ENCODE data around the gene PHGDH.

DNA sequence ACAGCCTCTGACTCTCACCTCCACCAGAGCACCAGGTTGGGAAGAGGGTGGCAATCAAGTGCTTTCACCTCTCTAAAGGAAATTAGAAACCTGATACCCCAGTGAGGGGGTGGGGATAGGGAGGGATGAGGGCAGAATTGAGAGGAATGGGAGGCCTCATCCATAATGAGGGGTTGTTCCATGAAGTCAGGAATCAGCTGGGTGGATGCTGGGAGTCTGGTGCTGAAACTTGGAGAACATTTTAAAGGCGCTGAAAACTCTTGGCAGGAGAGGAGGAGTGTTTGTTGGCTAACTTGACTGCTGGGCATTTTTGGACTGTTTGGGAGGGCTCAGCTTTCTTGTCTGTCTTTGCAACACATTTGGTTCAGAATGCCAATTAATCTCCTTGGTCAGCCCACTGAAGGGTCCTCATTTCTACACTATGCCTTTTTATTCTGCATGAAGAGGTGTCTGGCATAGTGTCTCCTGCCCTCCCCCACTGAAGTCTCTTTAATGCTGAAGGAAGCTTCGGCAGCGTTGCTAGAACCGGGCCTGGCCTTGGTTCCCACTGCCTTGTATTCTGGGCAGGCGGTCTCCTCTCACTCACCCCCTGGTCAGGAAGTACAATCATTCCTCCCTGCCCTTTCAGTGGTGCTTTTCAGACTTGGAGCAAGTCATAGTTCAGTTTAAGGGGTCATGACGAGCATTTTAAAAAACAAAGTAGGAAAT is 2.2 kb downstream of the PHGDH start:
- TF ChIP-seq POLR2AphosphoS5 (IDR thresholded peaks at IDR 0.05) (no peak), EP300 (IDR thresholded peaks at IDR 0.05) (no peak)
- TF ChIP-seq, protein P1, sequence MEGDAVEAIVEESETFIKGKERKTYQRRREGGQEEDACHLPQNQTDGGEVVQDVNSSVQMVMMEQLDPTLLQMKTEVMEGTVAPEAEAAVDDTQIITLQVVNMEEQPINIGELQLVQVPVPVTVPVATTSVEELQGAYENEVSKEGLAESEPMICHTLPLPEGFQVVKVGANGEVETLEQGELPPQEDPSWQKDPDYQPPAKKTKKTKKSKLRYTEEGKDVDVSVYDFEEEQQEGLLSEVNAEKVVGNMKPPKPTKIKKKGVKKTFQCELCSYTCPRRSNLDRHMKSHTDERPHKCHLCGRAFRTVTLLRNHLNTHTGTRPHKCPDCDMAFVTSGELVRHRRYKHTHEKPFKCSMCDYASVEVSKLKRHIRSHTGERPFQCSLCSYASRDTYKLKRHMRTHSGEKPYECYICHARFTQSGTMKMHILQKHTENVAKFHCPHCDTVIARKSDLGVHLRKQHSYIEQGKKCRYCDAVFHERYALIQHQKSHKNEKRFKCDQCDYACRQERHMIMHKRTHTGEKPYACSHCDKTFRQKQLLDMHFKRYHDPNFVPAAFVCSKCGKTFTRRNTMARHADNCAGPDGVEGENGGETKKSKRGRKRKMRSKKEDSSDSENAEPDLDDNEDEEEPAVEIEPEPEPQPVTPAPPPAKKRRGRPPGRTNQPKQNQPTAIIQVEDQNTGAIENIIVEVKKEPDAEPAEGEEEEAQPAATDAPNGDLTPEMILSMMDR (IDR thresholded peaks at IDR 0.05), result no peak
